Esophagus squamous epithelium (tissue), 5 donors: ENCODE measurements around the gene SLC25A15. TPM values are rescaled to one million over a fixed set of nuclear protein-coding genes. Genes with fewer than 3 reads are reported as not detected.

Experiments used
- DNase-seq: peaks from one replicate; lab custom pipeline; 2025; lab: John Stamatoyannopoulos, UW
- H3K27ac ChIP-seq, 4 donors: fragments of 200-600 bp; sonication (generic); one replicate each; pipeline ENCODE4 v1.5.1; 2016 to 2019; ENCODE audit warnings: mild to moderate bottlenecking in 1 of 4
- H3K27me3 ChIP-seq, 4 donors: fragments of 200-600 bp; sonication (generic); 1 replicate in 3 of 4; 2 replicates in 1 of 4; pipeline versions ENCODE4 v1.5.1 to v1.6.0; 2017 to 2021; ENCODE audit warnings: antibody characterized with exemption in 1 of 4
- H3K36me3 ChIP-seq, 3 donors: fragments of 200-600 bp; sonication (generic); one replicate each; pipeline ENCODE4 v1.5.1; 2016 to 2019
- H3K4me1 ChIP-seq, 3 donors: fragments of 200-600 bp; sonication (generic); one replicate each; pipeline ENCODE4 v1.5.1; 2017 to 2019
- H3K4me3 ChIP-seq, 4 donors: fragments of 200-600 bp; sonication (generic); 1 replicate in 3 of 4; 2 replicates in 1 of 4; pipeline ENCODE4 v1.5.1; 2016 to 2019; ENCODE audit warnings: mild to moderate bottlenecking in 2 of 4, moderate library complexity in 1 of 4
- H3K9me3 ChIP-seq, 3 donors: fragments of 200-600 bp; sonication (generic); one replicate each; pipeline ENCODE4 v1.5.1; 2016 to 2019
- POLR2A ChIP-seq, 4 donors: fragments of 450-650 bp; IDR thresholded peaks; one replicate each; pipeline ENCODE4 v1.6.1; 2017; ENCODE audit warnings: antibody characterized with exemption in 4 of 4, mild to moderate bottlenecking in 4 of 4, moderate library complexity in 3 of 4
- WGBS, 2 donors: methylation state at CpG; one replicate each; pipeline ENCODE4 v1.1.5; 2018; 5-methylcytosine and 5-hydroxymethylcytosine counted together
- intact Hi-C: fragments of 100-400 bp; cut with DNase I; formaldehyde crosslinking; loops from one replicate; pipeline ENCODE4 v1.15.0; 2022
- total RNA-seq, 4 donors: library from RNA; depleted of rRNA; stranded (reverse); fragments of >200 nt; gene quantifications; one replicate each; pipeline ENCODE4 v1.1.0, GENCODE V29; 2016
- TF ChIP-seq, protein P1 (sequence below), 6 experiments: fragments of 450-650 bp in 4 of 6; fragments of 200-600 bp in 2 of 6; sonication (generic) in 2 of 6; IDR thresholded peaks; one replicate each; pipeline ENCODE4 v1.5.1; 2016 to 2019; ENCODE audit warnings: antibody characterized with exemption in 6 of 6, mild to moderate bottlenecking in 4 of 6, moderate library complexity in 4 of 6
- donor health status: DM: yes; HTN: yes; CAD: no.

SLC25A15 gene
- total RNA-seq, 4 donors from 2014 or later = 6.4 to 12.1 (median 9.8) TPM

- TF ChIP-seq POLR2A (IDR thresholded peaks at IDR 0.05) = no peak
- TF ChIP-seq, protein P1, sequence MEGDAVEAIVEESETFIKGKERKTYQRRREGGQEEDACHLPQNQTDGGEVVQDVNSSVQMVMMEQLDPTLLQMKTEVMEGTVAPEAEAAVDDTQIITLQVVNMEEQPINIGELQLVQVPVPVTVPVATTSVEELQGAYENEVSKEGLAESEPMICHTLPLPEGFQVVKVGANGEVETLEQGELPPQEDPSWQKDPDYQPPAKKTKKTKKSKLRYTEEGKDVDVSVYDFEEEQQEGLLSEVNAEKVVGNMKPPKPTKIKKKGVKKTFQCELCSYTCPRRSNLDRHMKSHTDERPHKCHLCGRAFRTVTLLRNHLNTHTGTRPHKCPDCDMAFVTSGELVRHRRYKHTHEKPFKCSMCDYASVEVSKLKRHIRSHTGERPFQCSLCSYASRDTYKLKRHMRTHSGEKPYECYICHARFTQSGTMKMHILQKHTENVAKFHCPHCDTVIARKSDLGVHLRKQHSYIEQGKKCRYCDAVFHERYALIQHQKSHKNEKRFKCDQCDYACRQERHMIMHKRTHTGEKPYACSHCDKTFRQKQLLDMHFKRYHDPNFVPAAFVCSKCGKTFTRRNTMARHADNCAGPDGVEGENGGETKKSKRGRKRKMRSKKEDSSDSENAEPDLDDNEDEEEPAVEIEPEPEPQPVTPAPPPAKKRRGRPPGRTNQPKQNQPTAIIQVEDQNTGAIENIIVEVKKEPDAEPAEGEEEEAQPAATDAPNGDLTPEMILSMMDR (IDR thresholded peaks at IDR 0.05) = no peak
- Histone ChIP-seq H3K27me3 (no peaks in the 10 kb centered on the region), H3K4me1 (no peaks in the 10 kb centered on the region), H3K9me3 (no peaks in the 10 kb centered on the region), H3K36me3 (peaks cover 0 to 89% (median 0%) of the 10 kb centered on the region in 3 donors), H3K27ac (no peak overlapping the region), H3K4me3 (no peak overlapping the region)
- intact Hi-C loops = no loop called here
- WGBS, 2 donors = 82 to 87% methylated on average over 5 of the region's 5 CpGs
- no peak for DNase-seq
Observed at GRCh38 chr13:40800559-40800958, 11.1 kb downstream of the SLC25A15 start.

- TF ChIP-seq, protein P1 (IDR thresholded peaks at IDR 0.05) = no peak
- TF ChIP-seq POLR2A (IDR thresholded peaks at IDR 0.05) = no peak
- Histone ChIP-seq H3K36me3 (peaks cover 0 to 91% (median 0%) of the 10 kb centered on the region in 3 donors), H3K27me3 (no peaks in the 10 kb centered on the region), H3K4me3 (no peak overlapping the region), H3K9me3 (no peaks in the 10 kb centered on the region), H3K27ac (no peak overlapping the region), H3K4me1 (no peaks in the 10 kb centered on the region)
- no peak for DNase-seq
- WGBS, 2 donors = 83% methylated on average over 5 to 6 of the region's 6 CpGs
- intact Hi-C loops = no loop called here
Observed at GRCh38 chr13:40801255-40802217, 12.1 kb downstream of the SLC25A15 start.

- Histone ChIP-seq H3K36me3 (peaks cover 0 to 93% (median 0%) of the 10 kb centered on the region in 3 donors), H3K4me1 (no peaks in the 10 kb centered on the region), H3K9me3 (no peaks in the 10 kb centered on the region), H3K27me3 (no peaks in the 10 kb centered on the region), H3K4me3 (no peak overlapping the region), H3K27ac (no peak overlapping the region)
- whole genome bisulfite sequencing, 2 donors = 83 to 90% methylated on average over 2 to 4 of the region's 5 CpGs
- intact Hi-C loops = no loop called here
- DNase-seq = no peak
- TF ChIP-seq, protein P1 (IDR thresholded peaks at IDR 0.05) = no peak
- no peak for TF ChIP-seq POLR2A (IDR thresholded peaks at IDR 0.05)
Observed at GRCh38 chr13:40803316-40803715, 13.9 kb downstream of the SLC25A15 start.

DNA sequence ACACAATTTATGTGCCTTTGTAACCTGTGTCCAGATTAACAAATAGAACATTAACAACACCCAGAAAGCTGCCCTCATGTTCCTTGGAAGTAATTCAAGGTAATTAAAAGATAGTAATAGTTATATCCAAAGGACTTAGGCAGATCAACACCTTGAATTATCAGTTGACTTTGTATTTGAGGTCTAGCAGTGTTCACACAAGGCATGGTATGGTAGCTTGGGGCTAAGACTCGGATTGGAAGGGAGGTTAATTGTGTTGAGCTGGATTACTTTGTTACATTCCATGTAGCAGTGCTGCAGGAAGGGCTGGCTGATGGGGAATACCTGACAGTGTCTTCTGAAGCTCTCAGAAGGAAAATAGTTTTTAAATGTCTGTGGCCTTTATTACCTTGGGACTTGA lies 16.8 kb downstream of the SLC25A15 start:
- intact Hi-C loops = no loop called here
- H3K4me1 ChIP-seq = no peaks in the 10 kb centered on the region
- no peak overlapping the region for H3K27ac ChIP-seq
- DNase-seq = no peak
- no peak for TF ChIP-seq POLR2A (IDR thresholded peaks at IDR 0.05)
- TF ChIP-seq, protein P1 (IDR thresholded peaks at IDR 0.05) = no peak
- H3K9me3 ChIP-seq = no peaks in the 10 kb centered on the region
- H3K36me3 ChIP-seq = peaks cover 0 to 93% (median 3%) of the 10 kb centered on the region in 3 donors
- no peaks in the 10 kb centered on the region for H3K27me3 ChIP-seq
- WGBS, 2 donors = 75 to 89% methylated on average over 1 of the region's 1 CpG
- H3K4me3 ChIP-seq = no peak overlapping the region

- no peaks in the 10 kb centered on the region for H3K9me3 ChIP-seq
- H3K36me3 ChIP-seq = peaks cover 0 to 89% (median 3%) of the 10 kb centered on the region in 3 donors
- intact Hi-C loops = no loop called here
- H3K4me3 ChIP-seq = no peak overlapping the region
- WGBS, 2 donors = 83 to 92% methylated on average over 5 of the region's 5 CpGs
- H3K27ac ChIP-seq = no peak overlapping the region
- no peak for DNase-seq
- TF ChIP-seq, protein P1 (IDR thresholded peaks at IDR 0.05) = no peak
- no peak for TF ChIP-seq POLR2A (IDR thresholded peaks at IDR 0.05)
- no peaks in the 10 kb centered on the region for H3K27me3 ChIP-seq
- no peaks in the 10 kb centered on the region for H3K4me1 ChIP-seq
Observed at GRCh38 chr13:40809471-40809870, 20.1 kb downstream of the SLC25A15 start.
